Measurements from ENCODE around the gene MRPL17. TPM values are rescaled to one million over a fixed set of nuclear protein-coding genes. Genes with fewer than 3 reads are reported as not detected.

MRPL17 gene
- total RNA-seq, 2 donors from 2014 or later, result 57.6 to 72.6 TPM

DNA sequence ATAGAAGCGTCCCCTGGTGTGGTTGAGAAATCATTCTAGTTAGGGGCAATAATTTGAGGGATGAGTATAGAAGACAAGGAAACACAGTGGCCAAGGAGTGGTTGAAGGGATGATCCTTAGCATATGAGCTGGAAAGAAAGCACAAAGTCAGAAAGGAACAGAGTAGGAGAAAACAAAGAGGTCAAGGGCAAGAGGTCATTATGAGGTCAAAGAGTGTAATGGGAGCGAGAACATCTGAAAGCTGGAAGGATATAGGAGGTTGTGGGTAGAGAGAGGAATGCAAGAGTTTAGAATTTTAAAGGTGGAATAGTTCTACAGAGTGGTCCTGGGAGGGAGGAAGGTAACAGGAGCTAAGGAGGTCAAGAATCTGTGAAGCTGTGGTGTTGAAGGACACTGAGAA is 29.5 kb downstream of the MRPL17 start:
- Histone ChIP-seq H3K36me3 (ENCODE audit: control insufficient read depth, insufficient read depth, low read length) (no peaks in the 10 kb centered on the region), H3K27ac (ENCODE audit: low read depth, low read length) (no peak overlapping the region), H3K4me3 (ENCODE audit: low read length) (no peak overlapping the region), H3K27me3 (ENCODE audit: control insufficient read depth, insufficient read depth, low read length, poor library complexity, severe bottlenecking) (peaks cover 17% of the 10 kb centered on the region), H3K9ac (ENCODE audit: extremely low read depth, low read length, poor library complexity, severe bottlenecking) (no peak overlapping the region), H3K4me1 (ENCODE audit: control insufficient read depth, insufficient read depth, low read length) (no peaks in the 10 kb centered on the region), H3K9me3 (ENCODE audit: control insufficient read depth, low read length) (no peaks in the 10 kb centered on the region)
- Mint-ChIP-seq H3K9me3 (no peaks in the 10 kb centered on the region), H3K4me1 (no peaks in the 10 kb centered on the region), H3K4me3 (no peak overlapping the region), H3K27me3 (ENCODE audit: insufficient read depth) (peaks cover 19% of the 10 kb centered on the region), H3K36me3 (ENCODE audit: low read depth) (no peaks in the 10 kb centered on the region), H3K27ac (no peak overlapping the region)
- WGBS, 2 experiments (ENCODE audit: insufficient coverage in 1 of 2, insufficient read length in 1 of 2), result 95 to 100% methylated on average over 2 of the region's 2 CpGs
- no peak for DNase-seq
- no peak for TF ChIP-seq CTCF (conservative IDR thresholded peaks at IDR 0.05)

DNA sequence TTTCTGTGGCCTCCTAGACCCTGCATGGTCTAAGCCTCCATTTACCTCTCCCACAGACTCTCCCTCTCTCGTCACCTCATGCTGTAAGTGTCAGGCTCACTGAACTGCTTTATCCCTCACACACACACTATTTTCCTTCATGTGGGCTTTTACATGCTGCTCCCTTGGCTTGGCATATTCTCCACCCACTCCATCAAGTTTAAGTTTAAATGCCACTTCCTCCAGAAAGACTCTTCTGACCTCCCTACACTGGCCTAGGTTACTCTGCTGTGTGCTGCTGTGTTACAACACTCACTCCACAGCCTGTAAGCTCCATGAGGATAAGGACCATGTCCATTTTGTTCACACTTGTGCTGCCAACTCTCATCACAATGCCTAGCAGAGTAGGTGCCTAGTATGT is 30.0 kb downstream of the MRPL17 start:
- H3K9me3 ChIP-seq (ENCODE audit: control insufficient read depth, low read length), result no peaks in the 10 kb centered on the region
- H3K4me3 ChIP-seq (ENCODE audit: low read length), result no peak overlapping the region
- no peak for DNase-seq
- no peak overlapping the region for H3K27ac ChIP-seq (ENCODE audit: low read depth, low read length)
- peaks cover 17% of the 10 kb centered on the region for H3K27me3 ChIP-seq (ENCODE audit: control insufficient read depth, insufficient read depth, low read length, poor library complexity, severe bottlenecking)
- TF ChIP-seq CTCF (conservative IDR thresholded peaks at IDR 0.05), result no peak
- H3K27me3 Mint-ChIP-seq (ENCODE audit: insufficient read depth), result peaks cover 19% of the 10 kb centered on the region
- H3K9me3 Mint-ChIP-seq, result no peaks in the 10 kb centered on the region
- no peak overlapping the region for H3K4me3 Mint-ChIP-seq
- H3K36me3 ChIP-seq (ENCODE audit: control insufficient read depth, insufficient read depth, low read length), result no peaks in the 10 kb centered on the region
- H3K4me1 ChIP-seq (ENCODE audit: control insufficient read depth, insufficient read depth, low read length), result no peaks in the 10 kb centered on the region
- no peak overlapping the region for H3K9ac ChIP-seq (ENCODE audit: extremely low read depth, low read length, poor library complexity, severe bottlenecking)
- no peaks in the 10 kb centered on the region for H3K4me1 Mint-ChIP-seq
- no peaks in the 10 kb centered on the region for H3K36me3 Mint-ChIP-seq (ENCODE audit: low read depth)
- WGBS, 2 experiments (ENCODE audit: insufficient coverage in 1 of 2, insufficient read length in 1 of 2), result 100% methylated on average over 1 of the region's 1 CpG
- no peak overlapping the region for H3K27ac Mint-ChIP-seq

DNA sequence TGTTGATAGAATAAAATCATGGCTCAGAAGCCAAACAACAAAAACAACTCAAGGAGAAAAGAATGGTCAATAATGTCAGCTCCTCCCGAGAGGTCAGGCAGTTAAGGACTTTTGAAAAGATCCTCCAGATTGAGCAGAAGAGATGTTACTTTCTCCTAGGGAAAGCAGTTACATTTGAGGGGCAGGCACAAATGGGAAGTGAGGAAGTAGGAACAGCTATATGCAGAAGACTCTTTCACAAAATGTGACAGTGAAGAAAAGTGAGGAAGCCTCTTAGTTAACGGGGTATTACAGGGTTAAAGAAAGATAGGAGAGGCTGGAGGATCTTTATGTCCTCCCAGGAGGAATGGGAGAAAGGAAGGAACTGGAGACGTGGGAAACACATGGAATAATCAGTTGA is 31.0 kb downstream of the MRPL17 start:
- peaks cover 13% of the 10 kb centered on the region for H3K27me3 ChIP-seq (ENCODE audit: control insufficient read depth, insufficient read depth, low read length, poor library complexity, severe bottlenecking)
- H3K4me1 ChIP-seq (ENCODE audit: control insufficient read depth, insufficient read depth, low read length), result no peaks in the 10 kb centered on the region
- Mint-ChIP-seq H3K9me3 (no peaks in the 10 kb centered on the region), H3K36me3 (ENCODE audit: low read depth) (no peaks in the 10 kb centered on the region), H3K27ac (no peak overlapping the region), H3K27me3 (ENCODE audit: insufficient read depth) (peaks cover 13% of the 10 kb centered on the region), H3K4me1 (no peaks in the 10 kb centered on the region), H3K4me3 (no peak overlapping the region)
- H3K4me3 ChIP-seq (ENCODE audit: low read length), result no peak overlapping the region
- no peaks in the 10 kb centered on the region for H3K36me3 ChIP-seq (ENCODE audit: control insufficient read depth, insufficient read depth, low read length)
- H3K9ac ChIP-seq (ENCODE audit: extremely low read depth, low read length, poor library complexity, severe bottlenecking), result no peak overlapping the region
- DNase-seq, result no peak
- H3K9me3 ChIP-seq (ENCODE audit: control insufficient read depth, low read length), result no peaks in the 10 kb centered on the region
- WGBS, 2 experiments (ENCODE audit: insufficient coverage in 1 of 2, insufficient read length in 1 of 2), result 82 to 87% methylated on average over 3 of the region's 3 CpGs
- no peak for TF ChIP-seq CTCF (conservative IDR thresholded peaks at IDR 0.05)
- no peak overlapping the region for H3K27ac ChIP-seq (ENCODE audit: low read depth, low read length)

Data from endodermal cell (in vitro differentiated cells).